GM12801 (cell line): ENCODE results near the gene FHDC1.

ENCODE experiments used
- CTCF ChIP-seq: IDR thresholded peaks from one replicate; pipeline ENCODE4 v1.5.1; 2011; ENCODE audit warnings: control low read depth; ENCODE audit not compliant: insufficient read length; ENCODE audit errors: extremely low read depth

The FHDC1 gene

GRCh38 chr4:153023139-153023538 is 87.0 kb downstream of the FHDC1 start:
- no peak for TF ChIP-seq CTCF

- no peak for TF ChIP-seq CTCF
Observed at GRCh38 chr4:153023692-153024394, 87.7 kb downstream of the FHDC1 start.

GRCh38 chr4:153024466-153024865 is 88.3 kb downstream of the FHDC1 start:
- TF ChIP-seq CTCF = no peak

- no peak for TF ChIP-seq CTCF
Observed at GRCh38 chr4:153025406-153025805, 89.3 kb downstream of the FHDC1 start.

- no peak for TF ChIP-seq CTCF
Observed at GRCh38 chr4:153026591-153027346, 90.6 kb downstream of the FHDC1 start.

- no peak for TF ChIP-seq CTCF
Observed at GRCh38 chr4:153027866-153028265, 91.7 kb downstream of the FHDC1 start.

GRCh38 chr4:153028535-153028934 is 92.4 kb downstream of the FHDC1 start:
- no peak for TF ChIP-seq CTCF
